Left renal pelvis (tissue), 4 donors: ENCODE data around the gene YTHDF1. TPM values are rescaled to one million over a fixed set of nuclear protein-coding genes. Genes with fewer than 3 reads are reported as not detected.

Experiments
- polyA plus RNA-seq, 4 donors: library from polyadenylated mRNA; unstranded; fragments of 120-200 nt; gene quantifications; one replicate each; pipeline ENCODE4 v1.2.1, GENCODE V29; 2013; ENCODE audit not compliant: insufficient read length in 4 of 4

Gene YTHDF1
- polyA plus RNA-seq, 4 donors, result 39.6 to 46.7 (median 42.8) TPM

Other genes with a start within 250 kb of the YTHDF1 start
- not detected for gene BHLHE23, start 209.2 kb downstream of the YTHDF1 start, polyA plus RNA-seq
- 1 to 10 TPM in 1 of 4 donors, under 1 TPM in 3; 0.38 to 2.8 (median 0.82) TPM for gene BIRC7, start 19.8 kb upstream of the YTHDF1 start, polyA plus RNA-seq
- 10 to 100 TPM; 24.2 to 40.8 (median 27.2) TPM for gene NKAIN4, start 38.3 kb upstream of the YTHDF1 start, polyA plus RNA-seq
- gene ARFGAP1, start 56.7 kb upstream of the YTHDF1 start, polyA plus RNA-seq, result 10 to 100 TPM; 58.3 to 91.1 (median 76.8) TPM
- under 1 TPM; 0.37 to 0.89 (median 0.68) TPM for gene COL20A1, start 77.1 kb upstream of the YTHDF1 start, polyA plus RNA-seq
- gene CHRNA4, start 145.2 kb upstream of the YTHDF1 start, polyA plus RNA-seq, result 10 to 100 TPM in 2 of 4 donors, 1 to 10 TPM in 2; 1.6 to 24.5 (median 7.5) TPM